ENCODE results near the gene MICOS13.
"Not testable (repeated sequence)": the region's sequence is repeated elsewhere in the genome, so short reads cannot be mapped to it uniquely, and the experiment has no call there.

Gene MICOS13

DNA sequence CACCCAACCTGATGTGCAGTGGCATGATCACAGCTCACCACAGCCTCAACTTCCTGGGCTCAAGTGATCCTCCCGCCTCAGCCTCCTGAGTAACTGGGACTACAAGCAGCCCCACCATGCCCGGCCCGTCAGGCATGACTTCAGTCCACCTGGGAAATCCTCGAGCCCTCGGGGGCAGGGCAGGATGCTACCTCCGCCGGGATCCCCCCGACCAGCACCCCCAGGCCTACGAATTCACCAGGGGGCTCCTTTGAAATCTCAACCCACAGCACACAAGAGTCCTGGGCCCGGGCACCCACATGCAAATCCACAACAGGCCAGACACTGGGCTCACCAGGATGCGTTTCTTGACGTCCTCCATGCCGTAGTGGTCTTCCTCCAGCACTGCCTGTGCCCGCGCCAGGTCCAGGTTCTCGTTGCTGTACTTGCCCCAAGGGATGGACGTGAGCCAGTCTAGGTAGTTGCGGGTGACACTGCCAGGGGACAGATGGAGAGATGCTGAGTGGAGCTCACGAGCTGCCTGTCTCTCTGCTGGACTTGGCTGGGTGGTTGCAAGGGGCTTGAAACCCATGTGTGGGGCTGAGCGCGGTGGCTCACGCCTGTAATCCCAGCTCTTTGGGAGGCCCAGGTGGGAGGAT lies 20.3 kb upstream of the MICOS13 start:
- no peak for DNase-seq

DNA sequence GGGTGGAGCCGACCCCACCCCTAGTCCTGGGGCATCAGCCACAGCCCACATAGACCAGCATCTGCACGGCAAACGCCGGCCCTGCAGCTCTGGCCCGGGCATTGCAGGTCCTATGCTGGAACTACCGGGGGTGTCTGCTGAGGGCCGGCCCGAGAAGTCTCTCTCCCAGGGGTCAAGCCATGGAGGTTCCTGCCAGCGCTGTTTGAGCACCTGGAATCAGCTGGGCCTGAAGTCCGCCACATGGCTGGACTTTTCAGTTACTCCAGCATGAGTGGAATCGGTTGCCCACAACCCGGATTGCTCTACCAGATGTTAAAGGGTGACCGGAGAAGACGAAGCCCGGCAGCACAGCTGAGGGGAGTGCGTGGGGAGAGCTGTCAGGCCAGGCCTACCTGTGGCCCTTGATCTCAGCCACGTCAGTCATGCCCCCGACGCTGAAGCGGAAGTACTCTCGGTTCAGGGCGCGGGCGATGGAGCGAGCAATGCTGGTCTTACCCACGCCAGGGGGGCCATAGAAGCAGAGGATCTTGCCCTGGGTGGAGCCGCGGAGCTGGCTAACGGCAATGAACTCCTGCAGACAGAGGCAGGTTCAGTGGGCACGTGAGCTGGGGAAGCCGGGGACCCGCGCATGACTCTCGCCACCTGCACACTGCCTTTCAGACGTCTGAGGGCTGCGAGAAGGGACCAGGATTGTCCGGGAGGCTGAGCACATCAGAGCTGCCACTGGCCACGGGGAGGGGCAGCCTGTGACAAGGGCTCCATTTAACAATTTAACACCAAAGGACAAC lies 18.5 kb upstream of the MICOS13 start:
- DNase-seq = no peak

DNA sequence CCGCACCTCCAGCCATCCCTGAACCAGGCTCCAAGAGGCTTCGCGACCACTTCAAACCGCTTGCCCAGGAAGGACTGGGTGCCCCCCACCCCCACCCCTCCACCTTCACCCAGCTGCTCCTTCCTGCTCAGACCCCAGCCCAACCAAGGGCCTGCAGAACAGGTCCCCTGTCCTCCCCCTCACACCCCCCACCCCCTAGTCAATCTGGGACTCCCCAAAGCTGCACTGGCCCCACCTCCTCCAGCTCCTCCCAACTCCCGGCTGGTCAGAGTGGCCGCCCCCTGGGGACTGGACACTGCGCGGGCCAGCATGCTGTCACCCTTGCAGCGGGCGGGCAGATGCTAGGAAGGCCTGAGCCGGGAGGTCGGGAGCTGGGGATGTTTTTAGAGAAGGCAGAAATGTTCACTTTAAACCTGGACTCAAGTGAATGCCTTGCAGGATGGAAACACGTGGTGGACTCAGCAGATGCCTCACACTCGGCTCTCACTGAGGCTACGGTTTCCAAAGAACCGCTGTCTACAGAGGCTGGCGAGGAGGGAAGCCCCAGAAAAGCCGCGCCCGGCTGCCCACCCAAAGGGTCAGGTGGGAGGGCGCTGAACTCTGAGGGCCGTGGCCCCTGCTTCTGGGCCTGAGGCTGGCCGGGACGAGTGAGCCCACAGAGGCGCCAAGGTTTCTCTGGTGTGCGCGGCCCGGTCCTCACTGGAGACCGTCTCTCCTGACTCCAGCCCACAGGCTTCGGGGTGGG lies 17.7 kb upstream of the MICOS13 start:
- no peak for DNase-seq

DNA sequence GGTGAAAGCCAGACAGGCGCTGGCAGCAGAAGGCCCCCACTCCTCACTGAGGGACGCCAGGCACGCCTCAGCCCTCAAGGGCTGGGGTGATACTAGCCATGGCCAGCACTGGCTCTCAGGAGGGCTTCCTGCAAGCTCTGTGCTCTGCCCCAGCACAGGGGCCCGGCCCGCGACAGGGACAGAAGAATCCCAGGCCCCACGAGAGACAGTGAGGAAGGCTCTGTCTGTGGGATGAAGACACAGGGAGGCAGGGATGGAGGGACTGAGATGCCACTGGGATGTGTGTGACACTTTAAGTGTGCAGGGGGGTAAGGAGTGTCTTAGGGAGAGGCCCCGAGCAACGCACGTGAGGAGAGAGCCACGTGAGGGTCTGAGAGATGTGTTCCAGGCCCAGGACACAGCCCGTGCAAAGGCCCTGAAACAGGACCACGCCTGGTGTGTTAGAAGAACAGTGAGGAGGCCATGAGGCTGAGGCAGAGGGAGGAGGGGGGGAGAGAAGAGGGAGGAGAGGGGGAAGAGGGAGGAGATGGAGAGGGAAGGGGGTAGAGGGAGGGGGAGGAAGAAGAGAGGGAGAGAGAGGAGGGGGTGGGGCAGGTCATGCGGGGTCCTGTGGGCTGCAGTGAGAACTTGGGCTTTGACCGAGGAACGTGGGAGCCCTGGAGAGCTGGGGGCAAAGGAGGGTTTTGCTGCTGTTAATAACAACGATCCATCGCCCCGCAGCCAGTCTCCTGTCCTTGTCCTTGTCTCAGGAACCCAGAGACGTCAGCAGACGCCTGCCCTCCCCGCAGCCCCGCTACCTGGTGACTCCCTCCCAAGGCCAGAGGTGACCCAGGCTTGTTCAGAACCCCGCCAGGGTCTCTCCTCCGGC lies 16.9 kb upstream of the MICOS13 start:
- DNase-seq = no peak

DNA sequence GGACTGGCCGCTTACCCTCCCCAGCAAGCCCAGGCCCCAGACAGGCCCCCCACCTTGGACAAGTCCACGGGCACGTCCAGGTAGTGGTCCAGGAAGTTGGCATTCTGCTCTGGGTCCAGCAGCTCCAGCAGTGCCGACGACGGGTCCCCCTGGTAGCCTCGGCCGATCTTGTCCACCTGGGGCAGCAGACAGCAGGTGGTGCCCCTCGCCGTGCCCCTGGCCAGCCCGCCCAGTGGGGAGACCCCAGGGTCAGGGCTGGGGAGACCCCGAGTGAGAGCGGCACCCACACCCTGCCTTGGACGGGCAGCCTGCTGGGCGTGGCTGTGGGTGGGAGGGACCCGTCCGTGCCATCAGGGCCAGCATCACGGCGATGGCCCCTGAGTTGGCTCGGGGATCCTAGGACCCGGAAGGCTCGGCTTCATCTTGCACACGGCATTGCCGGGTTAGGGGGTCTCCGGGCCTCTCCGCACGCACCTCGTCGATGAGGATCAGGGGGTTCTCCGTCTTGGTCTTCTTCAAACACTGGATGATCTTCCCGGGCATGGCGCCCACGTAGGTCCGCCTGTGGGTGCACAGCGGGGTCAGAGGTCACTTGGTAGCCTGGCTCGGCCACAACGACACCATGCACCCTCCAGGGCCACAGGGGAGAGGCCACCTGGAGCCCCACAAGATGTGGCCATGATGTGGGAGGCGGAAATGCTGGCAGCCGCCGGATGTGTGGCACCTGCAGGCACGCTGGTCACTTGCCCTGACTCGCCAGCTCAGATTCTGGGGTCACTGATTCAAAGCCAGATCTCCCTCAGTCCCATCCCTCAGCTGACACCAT lies 16.1 kb upstream of the MICOS13 start:
- DNase-seq = no peak

DNA sequence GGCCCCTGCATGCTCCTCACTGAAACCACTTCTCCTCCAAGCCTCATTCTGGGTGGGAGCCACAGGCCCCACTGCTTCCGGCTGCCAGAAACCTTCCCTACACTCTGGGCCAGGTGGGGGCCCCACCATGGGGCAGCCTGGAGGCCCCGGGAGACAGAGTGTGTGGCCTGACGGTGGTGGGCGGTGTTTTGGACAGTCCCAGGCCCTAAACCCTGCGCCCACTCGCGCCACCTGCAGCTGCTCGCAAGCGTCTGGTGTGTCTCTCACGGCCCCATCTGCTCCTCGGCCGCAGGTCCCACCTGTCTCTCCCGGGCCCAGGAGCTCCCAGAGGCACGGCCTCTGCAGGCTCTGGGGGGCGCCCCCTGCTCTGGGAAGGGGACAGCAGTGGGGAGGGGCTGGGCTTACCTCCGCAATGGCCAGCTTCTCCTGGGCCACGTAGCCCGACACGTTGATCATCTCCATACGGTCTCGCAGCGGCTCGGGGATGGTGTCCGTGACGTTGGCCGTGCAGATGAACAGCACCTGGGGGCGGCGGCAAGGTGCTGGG lies 15.4 kb upstream of the MICOS13 start:
- DNase-seq = no peak

DNA sequence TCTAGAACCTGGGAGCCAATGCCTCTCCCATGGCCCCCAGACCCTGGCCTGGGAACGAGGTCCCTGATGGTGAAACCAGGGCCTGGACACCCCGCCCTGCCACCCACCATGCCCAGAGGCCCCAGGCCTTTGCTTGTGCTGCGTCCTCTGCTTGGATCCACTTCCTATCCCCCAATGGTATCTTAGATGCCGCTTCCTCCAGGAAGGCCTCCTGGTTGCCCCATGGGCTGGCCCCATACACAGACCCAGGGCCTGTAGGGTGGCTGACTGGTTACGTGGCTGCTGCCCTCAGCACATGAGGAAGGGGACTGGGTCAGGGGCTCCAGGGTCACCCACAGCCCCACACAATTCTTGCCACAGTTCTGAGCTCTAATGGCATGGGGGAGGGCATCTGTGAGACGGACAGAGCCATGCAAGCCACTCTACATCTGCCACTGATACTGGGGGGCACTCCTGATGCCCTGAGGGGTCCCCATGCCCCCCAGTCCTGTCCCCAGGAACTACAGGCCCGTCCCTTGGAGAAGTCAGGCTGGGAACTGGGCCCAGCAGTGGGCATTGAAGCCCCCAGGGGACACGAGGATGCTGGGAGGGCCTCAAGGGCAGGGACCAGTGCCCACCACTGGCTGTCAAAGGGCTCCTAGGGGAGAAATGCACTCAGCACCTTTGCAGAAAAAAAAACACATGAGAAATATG lies 14.8 kb upstream of the MICOS13 start:
- DNase-seq = no peak

DNA sequence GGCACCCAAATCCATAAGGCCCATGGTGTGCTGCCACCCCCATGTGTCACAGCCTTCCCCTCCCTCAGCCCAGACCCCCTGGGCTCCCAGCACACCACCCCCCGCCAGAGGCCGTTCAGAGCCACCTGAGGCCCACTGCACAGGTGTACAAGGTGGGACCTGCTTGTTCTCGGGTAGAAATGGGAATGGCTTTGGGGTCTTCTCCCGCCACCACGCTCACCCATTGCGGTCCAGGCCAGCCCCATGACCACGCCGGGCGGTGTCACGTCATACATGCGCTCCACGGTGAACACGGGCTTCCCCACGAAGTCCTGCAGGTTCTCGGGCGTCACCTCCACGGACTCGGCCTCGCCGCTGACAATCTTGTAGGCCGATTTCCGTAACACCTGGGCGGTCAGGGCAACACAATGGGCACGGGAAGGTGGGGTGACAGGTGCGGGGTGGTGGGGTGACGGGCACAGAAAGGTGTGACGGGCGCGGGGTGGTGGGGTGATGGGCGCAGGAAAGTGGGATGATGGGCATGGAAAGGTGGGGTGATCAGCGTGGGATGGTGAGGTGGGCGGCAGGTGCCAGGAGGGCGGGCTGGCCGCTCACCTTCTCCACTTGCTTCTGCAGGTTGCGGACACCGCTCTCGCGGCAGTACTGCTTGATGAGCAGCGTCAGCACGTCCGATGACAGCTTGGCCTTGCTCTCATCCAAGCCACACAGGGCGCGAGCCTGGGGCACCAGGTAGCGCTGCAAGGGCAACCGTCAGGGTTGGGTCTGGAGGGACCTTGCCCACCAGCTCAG lies 14.0 kb upstream of the MICOS13 start:
- DNase-seq = no peak

DNA sequence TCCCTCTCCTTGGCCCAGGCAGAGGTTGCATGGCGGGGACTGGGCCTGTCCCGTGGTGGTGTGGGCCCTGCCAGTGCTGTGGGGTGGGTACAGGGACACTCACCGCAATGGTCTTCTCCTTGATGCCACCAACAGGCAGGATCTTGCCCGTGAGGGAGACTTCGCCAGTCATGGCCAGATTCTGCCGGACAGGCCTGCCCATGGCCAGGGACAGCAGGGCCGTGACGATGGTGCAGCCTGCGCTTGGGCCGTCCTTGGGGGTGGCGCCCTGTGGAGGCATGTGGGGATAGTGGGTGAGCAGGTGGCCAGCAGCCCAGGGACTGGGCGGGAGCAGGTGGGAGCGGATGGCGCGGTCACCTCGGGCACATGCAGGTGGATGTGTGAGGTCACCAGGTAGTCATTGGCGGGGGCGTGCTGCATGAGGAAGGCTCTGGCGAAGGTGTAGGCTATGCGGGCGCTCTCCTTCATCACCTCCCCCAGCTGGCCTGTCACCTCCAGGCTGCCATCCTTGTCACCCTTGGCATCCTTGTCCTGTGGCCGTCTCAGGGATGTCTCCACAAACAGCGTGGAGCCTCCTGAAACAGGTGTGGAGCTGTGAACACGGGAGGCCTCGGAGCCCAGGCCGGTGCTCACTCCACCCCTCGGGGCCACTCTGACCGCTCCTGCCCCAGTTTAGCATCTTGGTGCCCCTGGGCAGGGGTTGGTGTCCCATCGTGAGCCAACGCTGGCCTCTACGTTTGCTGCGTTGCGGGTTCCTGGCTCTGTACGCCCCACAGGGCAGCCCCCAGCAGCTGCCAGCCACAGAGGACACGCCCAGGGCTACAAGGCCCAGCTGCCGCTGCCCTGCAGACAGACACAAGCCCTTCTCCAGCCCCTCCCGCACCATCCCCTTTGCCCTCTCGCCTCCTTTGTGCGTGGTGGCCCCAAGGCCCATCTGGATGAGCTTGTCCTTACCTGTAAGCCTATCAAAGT lies 13.2 kb upstream of the MICOS13 start:
- DNase-seq = no peak

DNA sequence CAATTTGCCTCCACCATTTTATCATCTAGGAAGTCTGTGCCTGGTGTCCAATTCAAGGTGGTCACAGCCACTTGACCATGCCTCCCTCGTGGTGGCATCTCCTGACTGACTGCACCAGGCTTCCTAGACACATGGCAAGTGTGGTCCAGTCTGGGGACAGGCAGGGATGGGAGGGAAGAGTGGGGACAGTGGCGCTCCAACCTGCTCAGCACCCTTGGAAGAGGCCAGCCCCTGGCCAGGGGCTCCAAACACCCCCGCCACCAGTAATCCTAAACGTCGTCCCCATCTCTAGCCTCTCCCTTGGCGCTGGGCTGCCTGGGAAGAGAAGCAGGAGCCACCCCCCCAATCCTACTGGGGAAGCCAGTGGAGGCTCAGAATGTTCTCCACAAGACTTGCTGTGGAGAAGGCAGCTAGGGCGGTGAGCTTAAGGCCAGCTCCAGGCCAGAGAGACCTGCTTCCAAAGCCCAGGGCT lies 12.4 kb upstream of the MICOS13 start:
- DNase-seq = no peak

DNA sequence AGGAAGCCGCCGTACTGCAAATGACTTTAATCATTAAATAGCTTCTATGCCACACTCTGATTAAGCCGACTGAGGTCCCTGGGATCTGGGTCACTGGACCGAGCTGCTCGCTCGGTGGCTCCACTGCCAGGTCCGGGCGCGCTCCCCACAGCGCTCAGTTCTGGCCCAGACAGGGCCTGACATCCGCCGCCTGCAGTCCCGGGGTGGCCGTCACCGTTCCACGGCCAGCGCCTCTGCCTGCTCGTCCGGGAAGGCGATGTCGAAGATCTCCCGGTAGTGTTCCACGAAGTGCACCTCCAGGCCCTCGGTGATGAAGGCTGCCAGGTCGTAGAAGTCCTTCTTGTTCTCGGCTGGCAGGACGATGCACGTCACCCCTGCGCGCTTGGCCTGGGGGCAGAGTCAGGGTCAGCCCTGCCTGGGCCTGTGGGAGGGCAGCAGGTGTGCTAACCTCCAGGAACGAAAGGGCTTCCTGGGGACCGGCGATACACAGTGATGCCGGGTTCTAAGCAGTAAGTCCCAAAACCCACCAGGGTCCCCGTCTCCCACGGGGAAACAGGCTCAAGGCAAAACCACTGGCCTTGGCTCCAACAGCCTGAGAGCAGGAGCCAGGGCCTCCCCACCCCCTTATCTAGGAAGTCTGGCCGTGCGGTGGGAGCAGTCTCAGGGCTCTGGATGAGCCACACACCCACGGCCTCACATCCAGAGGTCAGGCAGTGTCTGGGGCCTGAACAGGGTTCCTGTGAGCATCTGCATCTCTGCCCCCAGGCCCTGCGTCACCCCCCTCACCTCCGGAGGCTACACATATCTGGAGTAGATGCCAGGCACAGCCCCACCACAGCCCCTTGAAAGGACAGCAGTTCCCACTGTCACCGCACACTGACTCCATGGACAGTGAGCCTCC lies 11.8 kb upstream of the MICOS13 start:
- DNase-seq = no peak

DNA sequence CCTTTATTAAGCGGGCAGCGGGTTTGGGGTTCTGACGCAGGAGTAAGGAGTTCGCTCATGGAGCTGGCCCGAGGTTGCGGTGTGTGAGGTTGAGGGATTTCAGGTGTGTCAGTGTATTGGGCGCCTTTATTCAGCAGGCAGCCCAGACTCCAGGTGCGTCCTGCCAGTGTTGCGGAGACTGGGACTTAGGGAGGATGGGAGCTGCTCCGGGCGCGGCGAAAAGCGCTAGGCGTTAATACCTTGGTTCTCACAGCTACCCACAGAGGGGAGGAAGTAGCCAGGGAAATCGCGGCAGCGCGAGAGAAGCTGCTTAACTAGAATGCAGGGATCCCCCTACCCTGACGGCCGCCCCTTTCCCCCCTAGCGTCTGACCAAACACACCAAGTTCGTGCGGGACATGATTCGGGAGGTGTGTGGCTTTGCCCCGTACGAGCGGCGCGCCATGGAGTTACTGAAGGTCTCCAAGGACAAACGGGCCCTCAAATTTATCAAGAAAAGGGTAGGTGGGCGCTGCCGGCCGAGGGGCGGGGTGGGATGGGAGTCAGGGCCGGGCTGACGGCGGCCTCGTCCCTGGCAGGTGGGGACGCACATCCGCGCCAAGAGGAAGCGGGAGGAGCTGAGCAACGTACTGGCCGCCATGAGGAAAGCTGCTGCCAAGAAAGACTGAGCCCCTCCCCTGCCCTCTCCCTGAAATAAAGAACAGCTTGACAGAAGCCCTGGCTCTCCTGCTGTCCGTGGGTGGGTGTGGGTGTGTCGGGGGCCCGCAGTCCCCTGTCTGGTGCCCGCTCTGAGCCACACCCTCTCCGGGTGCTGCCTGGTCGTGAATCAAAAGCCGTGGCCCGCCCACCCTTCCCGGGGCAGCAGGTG lies 10.9 kb upstream of the MICOS13 start:
- DNase-seq = no peak

DNA sequence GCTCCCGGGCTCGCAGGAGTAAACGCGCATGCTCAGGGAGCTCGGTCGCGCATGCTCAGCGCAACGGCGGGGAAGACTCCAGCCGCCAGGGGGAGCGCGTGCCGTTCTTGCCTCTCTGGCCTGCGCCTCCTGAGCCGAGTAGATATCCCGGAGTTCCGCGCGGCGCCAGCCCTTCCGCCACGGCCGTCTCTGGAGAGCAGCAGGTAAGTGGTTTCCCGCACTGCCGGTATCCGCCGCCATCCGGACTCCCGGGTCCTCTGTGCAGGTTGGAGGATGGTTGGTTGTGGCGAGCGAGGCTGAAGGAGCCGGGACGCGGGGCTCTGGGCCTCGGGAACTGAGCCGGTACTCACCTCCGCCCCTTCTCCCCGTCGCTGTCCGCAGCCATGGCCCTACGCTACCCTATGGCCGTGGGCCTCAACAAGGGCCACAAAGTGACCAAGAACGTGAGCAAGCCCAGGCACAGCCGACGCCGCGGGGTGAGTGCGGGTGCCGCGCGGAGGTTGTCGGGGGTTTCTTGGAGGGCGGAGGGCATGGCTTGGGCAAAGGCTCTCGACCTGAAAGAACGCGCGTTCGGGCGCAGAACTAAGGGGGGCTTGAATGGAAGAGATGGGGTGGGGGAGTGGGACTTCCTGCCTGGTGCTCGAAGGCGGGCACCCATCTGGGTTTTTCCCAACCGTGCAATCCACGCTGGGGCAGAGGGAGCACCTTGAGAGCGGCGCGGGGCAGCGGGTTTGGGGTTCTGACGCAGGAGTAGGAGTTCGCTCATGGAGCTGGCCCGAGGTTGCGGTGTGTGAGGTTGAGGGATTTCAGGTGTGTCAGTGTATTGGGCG lies 10.0 kb upstream of the MICOS13 start, which contains the start of gene RPL36:
TSS of gene RPL36 (plus strand) at position 171 of the 830 bp plus-strand sequence. CDS start at position 384, 213 bp downstream.
- DNase-seq = peak; percentile 92

DNA sequence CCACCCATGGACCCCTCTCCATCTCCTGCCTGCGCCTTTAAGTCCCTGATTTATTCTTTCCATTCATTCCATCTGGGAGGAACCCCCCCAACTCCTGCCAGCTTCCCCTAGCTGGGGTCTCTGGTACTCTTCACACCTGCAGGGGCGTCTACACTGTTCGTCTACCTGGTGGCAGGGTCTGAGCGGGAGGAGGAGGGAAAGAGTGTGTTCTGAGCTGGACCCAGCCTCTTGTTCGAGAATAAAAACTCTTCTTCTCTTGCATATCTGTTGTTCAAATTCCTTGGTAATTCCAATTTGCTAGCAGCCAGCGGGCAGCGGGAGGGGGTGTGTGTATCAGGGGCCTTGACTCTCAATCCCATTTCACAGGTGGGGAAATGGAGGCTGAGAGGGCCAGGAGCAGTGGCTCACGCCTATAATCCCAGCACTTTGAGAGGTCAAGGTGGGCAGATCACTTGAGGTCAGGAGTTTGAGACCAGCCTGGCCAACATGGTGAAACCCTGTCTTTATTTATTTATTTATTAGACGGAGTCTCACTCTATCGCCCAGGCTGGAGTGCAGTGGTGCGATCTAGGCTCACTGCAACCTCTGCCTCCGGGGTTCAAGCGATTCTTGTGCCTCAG lies 8.1 kb upstream of the MICOS13 start:
- not testable (repeated sequence) for DNase-seq

All from NCI-H1417 treated with DMSO at 0.1 percent for 48 hours (cell line).